A673 (cell line): ENCODE results near the gene NUBPL. TPM values are rescaled to one million over a fixed set of nuclear protein-coding genes. Genes with fewer than 3 reads are reported as not detected.

Experiments used
- BruUV-seq: library from RNA; stranded (reverse); fragments of 400-500 nt; replicated peaks from 2 replicates; lab custom pipeline; 2021; lab: Mats Ljungman, UMichigan
- CTCF ChIA-PET: fragments of 300-600 bp; sonication (Branson Sonifier 250); formaldehyde crosslinking; loops from one replicate; lab custom pipeline; 2022; ENCODE audit warnings: antibody characterized with exemption; lab: Charles Lee
- POLR2A ChIA-PET: fragments of 300-600 bp; sonication (Branson Sonifier 250); formaldehyde crosslinking; loops from one replicate; lab custom pipeline; 2022; ENCODE audit warnings: antibody characterized with exemption; ENCODE audit not compliant: low non-redundant PET; lab: Charles Lee
- DNase-seq: peaks from one replicate; pipeline ENCODE4 v3.0.0-alpha.2; 2015; ENCODE audit warnings: low spot score
- H3K27ac ChIP-seq: fragments of 200-600 bp; sonication (generic); 2 replicates; pipeline ENCODE4 v1.5.1; 2016; ENCODE audit warnings: mixed run types, low read depth, mild to moderate bottlenecking, mixed read lengths, antibody characterized with exemption, low read length; ENCODE audit not compliant: poor library complexity, severe bottlenecking
- H3K27me3 ChIP-seq: fragments of 200-600 bp; sonication (generic); replicated peaks from 2 replicates; pipeline ENCODE4 v1.6.1; 2017; ENCODE audit warnings: mixed run types, low read depth, mild to moderate bottlenecking, mixed read lengths, antibody characterized with exemption, low read length; ENCODE audit not compliant: insufficient read depth, poor library complexity
- H3K36me3 ChIP-seq: fragments of 200-600 bp; sonication (generic); 2 replicates; pipeline ENCODE4 v1.6.1; 2016; ENCODE audit warnings: mixed run types, mild to moderate bottlenecking, mixed read lengths, antibody characterized with exemption, low read length; ENCODE audit not compliant: insufficient read depth, poor library complexity, severe bottlenecking
- H3K4me1 ChIP-seq: fragments of 200-600 bp; sonication (generic); 2 replicates; pipeline ENCODE4 v1.6.1; 2017; ENCODE audit warnings: mixed run types, mild to moderate bottlenecking, mixed read lengths, antibody characterized with exemption, low read length; ENCODE audit not compliant: insufficient read depth, poor library complexity, severe bottlenecking
- H3K4me3 ChIP-seq: fragments of 200-600 bp; sonication (generic); 2 replicates; pipeline ENCODE4 v1.5.1; 2016; ENCODE audit warnings: low read depth, mixed run types, mild to moderate bottlenecking, mixed read lengths, low read length; ENCODE audit not compliant: poor library complexity, severe bottlenecking
- H3K9me3 ChIP-seq: fragments of 200-600 bp; sonication (generic); 2 replicates; pipeline ENCODE4 v1.6.1; 2016; ENCODE audit warnings: mixed run types, low read depth, mild to moderate bottlenecking, mixed read lengths, antibody characterized with exemption, low read length; ENCODE audit not compliant: poor library complexity, severe bottlenecking
- EZH2 ChIP-seq: fragments of 200-600 bp; sonication (generic); IDR thresholded peaks from 2 replicates; pipeline ENCODE4 v1.6.1; 2017; ENCODE audit warnings: borderline replicate concordance, low read depth, mild to moderate bottlenecking, mixed read lengths, antibody characterized with exemption, low read length; ENCODE audit not compliant: poor library complexity, severe bottlenecking
- intact Hi-C: fragments of 100-400 bp; cut with micrococcal nuclease; formaldehyde crosslinking; loops from one replicate; pipeline ENCODE4 v1.10.0; 2022; ENCODE audit not compliant: unreplicated experiment
- total RNA-seq: library from RNA; stranded (reverse); gene quantifications from 2 replicates; pipeline ENCODE4 v1.2.3, GENCODE V29; 2021
- TF ChIP-seq, protein P1 (sequence below): fragments of 300-800, 200-600 bp; sonication (generic); conservative IDR thresholded peaks from 2 replicates; pipeline ENCODE4 v1.5.1; 2017; ENCODE audit warnings: low read depth, mild to moderate bottlenecking, antibody characterized with exemption, low read length, moderate library complexity, mixed read lengths

The NUBPL gene
- total RNA-seq, 1 experiment from 2014 or later = 15.5 TPM

DNA sequence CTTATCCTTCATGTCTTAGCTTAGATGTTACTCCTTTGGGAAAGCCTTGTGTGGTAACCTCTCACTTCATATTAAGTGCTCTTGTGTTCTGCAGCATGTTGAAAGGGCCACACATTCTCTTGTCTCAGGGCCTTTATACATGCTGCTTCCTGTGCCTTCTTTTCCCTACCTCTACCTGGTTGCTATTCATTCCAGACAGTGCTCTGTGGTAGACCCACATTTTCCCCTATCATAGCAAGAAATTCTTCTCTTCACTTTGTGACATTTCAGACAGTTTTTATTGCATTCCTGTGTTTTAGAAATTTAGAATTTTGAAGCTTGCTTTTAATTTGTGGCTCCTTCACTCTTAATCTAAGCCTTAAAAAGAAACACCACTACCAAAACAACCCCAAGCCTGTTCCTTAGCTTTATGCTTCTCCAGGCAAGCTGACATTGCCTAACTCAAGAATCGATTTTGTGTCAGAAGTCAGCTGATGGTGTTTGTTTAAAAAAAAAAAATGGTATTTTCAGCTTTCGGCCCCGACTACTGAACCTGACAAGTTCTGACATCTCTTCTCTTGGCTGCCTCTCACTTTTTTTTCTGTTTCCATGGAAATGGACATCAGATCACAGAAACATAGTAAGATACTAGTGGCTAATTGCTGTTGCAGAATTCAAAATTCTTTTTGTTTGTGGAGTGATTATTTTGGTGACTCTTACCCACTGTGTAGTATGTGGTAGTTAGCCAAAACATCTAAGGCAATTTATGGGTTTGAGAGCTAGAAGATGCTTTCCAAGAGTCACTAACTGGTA, 156.3 kb downstream of the NUBPL start:
- CTCF ChIA-PET = no interaction called here
- no peak overlapping the region for H3K27ac ChIP-seq
- TF ChIP-seq EZH2 = no peak
- TF ChIP-seq, protein P1, sequence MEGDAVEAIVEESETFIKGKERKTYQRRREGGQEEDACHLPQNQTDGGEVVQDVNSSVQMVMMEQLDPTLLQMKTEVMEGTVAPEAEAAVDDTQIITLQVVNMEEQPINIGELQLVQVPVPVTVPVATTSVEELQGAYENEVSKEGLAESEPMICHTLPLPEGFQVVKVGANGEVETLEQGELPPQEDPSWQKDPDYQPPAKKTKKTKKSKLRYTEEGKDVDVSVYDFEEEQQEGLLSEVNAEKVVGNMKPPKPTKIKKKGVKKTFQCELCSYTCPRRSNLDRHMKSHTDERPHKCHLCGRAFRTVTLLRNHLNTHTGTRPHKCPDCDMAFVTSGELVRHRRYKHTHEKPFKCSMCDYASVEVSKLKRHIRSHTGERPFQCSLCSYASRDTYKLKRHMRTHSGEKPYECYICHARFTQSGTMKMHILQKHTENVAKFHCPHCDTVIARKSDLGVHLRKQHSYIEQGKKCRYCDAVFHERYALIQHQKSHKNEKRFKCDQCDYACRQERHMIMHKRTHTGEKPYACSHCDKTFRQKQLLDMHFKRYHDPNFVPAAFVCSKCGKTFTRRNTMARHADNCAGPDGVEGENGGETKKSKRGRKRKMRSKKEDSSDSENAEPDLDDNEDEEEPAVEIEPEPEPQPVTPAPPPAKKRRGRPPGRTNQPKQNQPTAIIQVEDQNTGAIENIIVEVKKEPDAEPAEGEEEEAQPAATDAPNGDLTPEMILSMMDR = no peak

DNA sequence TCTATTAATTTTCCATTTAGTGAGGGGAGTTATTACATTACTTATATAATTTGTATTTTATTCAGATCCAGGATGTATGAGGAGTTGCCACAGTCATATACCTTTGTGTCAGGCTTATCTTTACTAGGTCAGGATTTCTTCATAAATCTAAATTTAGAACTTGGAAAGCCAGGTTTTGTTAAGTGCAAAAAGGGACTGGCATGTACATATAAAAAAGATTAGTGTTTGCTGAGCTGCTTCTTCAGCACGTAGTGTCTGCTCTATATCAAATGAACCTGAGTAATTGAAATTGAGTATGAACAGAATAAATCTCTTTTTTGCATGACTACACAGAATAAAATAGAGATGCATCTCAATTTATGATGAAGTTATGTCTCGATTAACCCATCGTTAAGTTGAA, 157.4 kb downstream of the NUBPL start:
- Histone ChIP-seq H3K4me1 (no peaks in the 10 kb centered on the region), H3K36me3 (no peaks in the 10 kb centered on the region), H3K27ac (no peak overlapping the region), H3K27me3 (no peaks in the 10 kb centered on the region), H3K4me3 (no peak overlapping the region), H3K9me3 (no peaks in the 10 kb centered on the region)
- TF ChIP-seq, protein P1 = no peak
- no peak for TF ChIP-seq EZH2
- no peak for DNase-seq
- ChIA-PET CTCF (no interaction called here), POLR2A (no interaction called here)
- intact Hi-C loops = no loop called here
- BruUV-seq = no TSS peak

More for the DNA sequence above, 156.3 kb downstream of the NUBPL start:
- BruUV-seq = no TSS peak
- DNase-seq = no peak
- Histone ChIP-seq H3K4me3 (no peak overlapping the region), H3K9me3 (no peaks in the 10 kb centered on the region), H3K27me3 (no peaks in the 10 kb centered on the region), H3K4me1 (no peaks in the 10 kb centered on the region), H3K36me3 (no peaks in the 10 kb centered on the region)
- POLR2A ChIA-PET = no interaction called here
- intact Hi-C loops = no loop called here

DNA sequence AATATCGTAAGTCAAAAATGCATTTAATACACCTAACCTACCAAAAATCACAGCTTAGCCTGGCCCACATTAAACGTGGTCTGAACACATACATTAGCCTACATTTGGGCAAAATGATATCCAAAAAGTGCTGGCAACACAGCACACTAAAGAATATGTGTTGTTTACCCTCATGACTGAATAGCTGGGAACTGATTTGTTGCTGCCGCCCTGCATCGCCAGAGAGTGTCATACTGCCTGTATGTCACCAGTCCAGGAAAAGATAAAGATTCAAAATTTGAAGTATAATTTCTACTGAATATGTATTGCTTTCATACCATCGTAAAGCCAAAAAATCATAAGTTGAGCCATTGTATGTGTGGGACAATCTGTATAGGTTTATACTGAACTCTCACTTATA, 157.8 kb downstream of the NUBPL start:
- intact Hi-C loops = no loop called here
- H3K9me3 ChIP-seq = no peaks in the 10 kb centered on the region
- H3K4me1 ChIP-seq = no peaks in the 10 kb centered on the region
- H3K4me3 ChIP-seq = no peak overlapping the region
- no peak for DNase-seq
- TF ChIP-seq EZH2 = no peak
- TF ChIP-seq, protein P1 = no peak
- no peak overlapping the region for H3K27ac ChIP-seq
- H3K27me3 ChIP-seq = no peaks in the 10 kb centered on the region
- ChIA-PET CTCF (no interaction called here), POLR2A (no interaction called here)
- no TSS peak for BruUV-seq
- H3K36me3 ChIP-seq = no peaks in the 10 kb centered on the region
